ENCODE data around the gene EP400. TPM values are rescaled to one million over a fixed set of nuclear protein-coding genes. Genes with fewer than 3 reads are reported as not detected.
A peak's percentile ranks its signal among the peaks of the same experiment; 100 is the strongest.

The EP400 gene
- total and polyA plus RNA-seq, 2 donors (not counting 1 experiment from before 2014, with no cell fraction given): 3.4 to 12.4 TPM

GRCh38 chr12:132077322-132078100, 127.8 kb downstream of the EP400 start:
- Histone ChIP-seq H2AFZ (ENCODE audit: low read length) (no peak overlapping the region), H3K27me3 (ENCODE audit: control insufficient read depth, insufficient read depth, low read length) (no peaks in the 10 kb centered on the region), H4K20me1 (ENCODE audit: control insufficient read depth, extremely low read depth, insufficient read depth, low read length) (no peaks in the 10 kb centered on the region), H3K79me2 (ENCODE audit: control insufficient read depth, insufficient read depth, low read length) (no peaks in the 10 kb centered on the region), H3K4me2 (ENCODE audit: extremely low read depth, insufficient read depth, low read length) (no peak overlapping the region), H3K4me1 (ENCODE audit: control insufficient read depth, extremely low read depth, insufficient read depth, low read length) (no peaks in the 10 kb centered on the region), H3K9ac (ENCODE audit: insufficient read depth, low read length) (no peak overlapping the region), H3K9me3 (ENCODE audit: control insufficient read depth, insufficient read depth, low read depth, low read length) (no peaks in the 10 kb centered on the region), H3K4me3 (replicated peaks in 1 of 4; ENCODE audit: control extremely low read depth in 1 of 4, insufficient read depth in 1 of 4, low read depth in 3 of 4, low read length in 4 of 4) (no peak overlapping the region), H3K27ac (ENCODE audit: insufficient read depth, low read length) (no peak overlapping the region), H3K36me3 (ENCODE audit: control insufficient read depth, insufficient read depth, low read length) (peaks cover 9% of the 10 kb centered on the region)
- no peak for DNase-seq (ENCODE audit: low read depth in 2 of 2)
- TF ChIP-seq EZH2 (IDR thresholded peaks at IDR 0.05; ENCODE audit: low read length, missing control alignments) (no peak), CTCF (conservative IDR thresholded peaks at IDR 0.05 in 1 of 2, IDR thresholded peaks at IDR 0.05 in 1 of 2; ENCODE audit: low read depth in 1 of 2, low read length in 2 of 2) (no peak)

- H3K79me2 ChIP-seq (ENCODE audit: control insufficient read depth, insufficient read depth, low read length): no peaks in the 10 kb centered on the region
- H3K9me3 ChIP-seq (ENCODE audit: control insufficient read depth, insufficient read depth, low read depth, low read length): no peaks in the 10 kb centered on the region
- H2AFZ ChIP-seq (ENCODE audit: low read length): no peak overlapping the region
- DNase-seq (ENCODE audit: low read depth in 2 of 2): peak; percentile 76 to 85
- no peak overlapping the region for H3K4me3 ChIP-seq (replicated peaks in 1 of 4; ENCODE audit: control extremely low read depth in 1 of 4, insufficient read depth in 1 of 4, low read depth in 3 of 4, low read length in 4 of 4)
- H3K4me2 ChIP-seq (ENCODE audit: extremely low read depth, insufficient read depth, low read length): no peak overlapping the region
- no peak overlapping the region for H3K27ac ChIP-seq (ENCODE audit: insufficient read depth, low read length)
- H3K27me3 ChIP-seq (ENCODE audit: control insufficient read depth, insufficient read depth, low read length): no peaks in the 10 kb centered on the region
- TF ChIP-seq EZH2 (IDR thresholded peaks at IDR 0.05; ENCODE audit: low read length, missing control alignments) (no peak), CTCF (conservative IDR thresholded peaks at IDR 0.05 in 1 of 2, IDR thresholded peaks at IDR 0.05 in 1 of 2; ENCODE audit: low read depth in 1 of 2, low read length in 2 of 2) (no peak)
- no peak overlapping the region for H3K9ac ChIP-seq (ENCODE audit: insufficient read depth, low read length)
- no peaks in the 10 kb centered on the region for H3K4me1 ChIP-seq (ENCODE audit: control insufficient read depth, extremely low read depth, insufficient read depth, low read length)
- peaks cover 9% of the 10 kb centered on the region for H3K36me3 ChIP-seq (ENCODE audit: control insufficient read depth, insufficient read depth, low read length)
- H4K20me1 ChIP-seq (ENCODE audit: control insufficient read depth, extremely low read depth, insufficient read depth, low read length): no peaks in the 10 kb centered on the region
Observed at GRCh38 chr12:132078190-132078589, 128.4 kb downstream of the EP400 start.

GRCh38 chr12:132079200-132079599, 129.5 kb downstream of the EP400 start:
- no peak overlapping the region for H3K27ac ChIP-seq (ENCODE audit: insufficient read depth, low read length)
- peaks cover 9% of the 10 kb centered on the region for H3K36me3 ChIP-seq (ENCODE audit: control insufficient read depth, insufficient read depth, low read length)
- no peaks in the 10 kb centered on the region for H3K9me3 ChIP-seq (ENCODE audit: control insufficient read depth, insufficient read depth, low read depth, low read length)
- H3K27me3 ChIP-seq (ENCODE audit: control insufficient read depth, insufficient read depth, low read length): no peaks in the 10 kb centered on the region
- no peaks in the 10 kb centered on the region for H3K79me2 ChIP-seq (ENCODE audit: control insufficient read depth, insufficient read depth, low read length)
- peaks cover 3% of the 10 kb centered on the region for H3K4me1 ChIP-seq (ENCODE audit: control insufficient read depth, extremely low read depth, insufficient read depth, low read length)
- TF ChIP-seq EZH2 (IDR thresholded peaks at IDR 0.05; ENCODE audit: low read length, missing control alignments): no peak
- TF ChIP-seq CTCF (conservative IDR thresholded peaks at IDR 0.05 in 1 of 2, IDR thresholded peaks at IDR 0.05 in 1 of 2; ENCODE audit: low read depth in 1 of 2, low read length in 2 of 2): no peak
- DNase-seq (ENCODE audit: low read depth in 2 of 2): no peak
- H4K20me1 ChIP-seq (ENCODE audit: control insufficient read depth, extremely low read depth, insufficient read depth, low read length): no peaks in the 10 kb centered on the region
- H3K4me2 ChIP-seq (ENCODE audit: extremely low read depth, insufficient read depth, low read length): no peak overlapping the region
- H3K9ac ChIP-seq (ENCODE audit: insufficient read depth, low read length): no peak overlapping the region
- H2AFZ ChIP-seq (ENCODE audit: low read length): no peak overlapping the region
- no peak overlapping the region for H3K4me3 ChIP-seq (replicated peaks in 1 of 4; ENCODE audit: control extremely low read depth in 1 of 4, insufficient read depth in 1 of 4, low read depth in 3 of 4, low read length in 4 of 4)
